HG02870 (cell line): ENCODE data around the gene TANGO2.

Source experiments
- ATAC-seq: cut with Tn5 transposase; IDR thresholded peaks from one replicate; pipeline ENCODE4 v1.9.1; 2021; ENCODE audit warnings: mild to moderate bottlenecking, moderate library complexity; ENCODE audit not compliant: unreplicated experiment

TANGO2 gene

DNA sequence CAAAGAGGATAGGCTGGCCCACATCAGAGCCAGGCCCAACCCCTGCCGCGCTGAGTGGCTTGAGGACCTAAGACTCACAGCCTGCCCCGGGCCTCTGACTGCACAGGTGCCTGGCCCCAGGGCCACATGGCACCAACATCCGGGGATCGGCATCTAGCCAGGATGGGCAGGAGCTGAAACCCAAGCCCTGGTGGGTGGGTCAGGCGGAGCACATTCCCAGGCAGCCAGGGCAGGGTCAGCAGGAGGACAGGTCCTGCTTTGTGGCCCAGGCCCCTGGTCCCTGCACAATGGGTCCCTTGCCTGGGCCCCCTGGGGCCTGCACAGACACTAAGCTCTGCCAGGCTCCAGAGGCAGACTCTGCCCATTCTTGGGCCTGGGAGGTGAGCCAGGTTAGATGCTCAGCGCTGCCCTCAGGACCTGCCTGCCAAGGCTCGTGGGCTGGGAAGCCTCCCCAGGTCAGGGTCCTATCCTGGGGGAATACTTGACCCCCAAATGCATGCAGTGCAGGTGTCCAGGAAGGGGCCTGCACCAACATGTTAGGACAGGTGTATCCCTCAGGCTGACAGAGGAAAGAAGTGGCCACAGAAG, 37.8 kb upstream of the TANGO2 start:
- ATAC-seq, result no peak

GRCh38 chr22:19983741-19984140, 37.2 kb upstream of the TANGO2 start:
- ATAC-seq, result no peak

- ATAC-seq, result no peak
Observed at GRCh38 chr22:19984201-19984753, 36.6 kb upstream of the TANGO2 start.

GRCh38 chr22:19984851-19985811, 35.8 kb upstream of the TANGO2 start:
- no peak for ATAC-seq

DNA sequence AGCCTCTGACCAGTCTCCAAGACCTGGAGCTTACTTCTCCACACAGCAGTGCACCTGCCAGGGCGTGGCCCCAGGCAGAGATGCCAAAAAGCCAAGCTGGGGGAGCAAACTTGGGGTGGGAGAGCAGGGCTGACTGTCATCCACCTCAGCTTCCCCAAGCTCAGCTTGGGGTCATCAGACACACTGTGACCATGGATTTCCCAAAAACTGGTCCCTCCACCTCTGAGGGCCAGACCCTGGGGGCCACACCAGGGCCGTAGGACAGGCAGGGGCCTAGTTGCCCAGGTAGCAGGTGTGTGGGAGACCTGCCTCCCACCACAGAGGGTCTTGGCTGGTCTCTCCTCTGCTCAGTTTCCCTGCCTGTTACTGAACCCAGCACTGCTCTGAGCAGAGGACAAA, 34.9 kb upstream of the TANGO2 start:
- no peak for ATAC-seq

- peak; percentile 42 for ATAC-seq
Observed at GRCh38 chr22:19986410-19987341, 34.2 kb upstream of the TANGO2 start.

GRCh38 chr22:19987394-19988306, 33.3 kb upstream of the TANGO2 start:
- ATAC-seq, result no peak

DNA sequence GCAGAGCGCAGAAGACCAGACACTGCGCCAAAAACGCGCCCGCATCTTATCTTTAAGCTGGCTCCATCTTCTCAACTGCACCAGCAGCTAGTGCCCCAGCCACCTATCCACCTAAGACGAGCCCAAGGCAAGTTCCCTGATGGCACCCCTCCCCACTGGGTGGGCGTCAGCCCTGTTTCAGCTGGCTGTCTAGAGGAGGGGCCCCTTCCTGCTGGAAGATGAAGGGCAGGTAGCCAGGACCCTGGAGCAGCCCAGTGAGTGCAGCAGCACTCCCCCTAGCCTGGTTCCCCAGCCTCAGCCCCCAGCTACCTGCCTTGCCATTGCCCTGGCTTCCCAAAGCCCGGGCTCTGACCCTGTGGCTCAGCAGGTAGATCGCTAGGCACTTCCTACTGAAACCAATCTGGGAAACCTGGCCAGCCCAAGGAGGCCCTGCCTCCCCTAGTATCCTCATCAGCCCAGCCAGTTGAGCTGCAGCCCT, 32.5 kb upstream of the TANGO2 start:
- ATAC-seq, result no peak

GRCh38 chr22:19988965-19989724, 31.8 kb upstream of the TANGO2 start:
- ATAC-seq, result no peak

DNA sequence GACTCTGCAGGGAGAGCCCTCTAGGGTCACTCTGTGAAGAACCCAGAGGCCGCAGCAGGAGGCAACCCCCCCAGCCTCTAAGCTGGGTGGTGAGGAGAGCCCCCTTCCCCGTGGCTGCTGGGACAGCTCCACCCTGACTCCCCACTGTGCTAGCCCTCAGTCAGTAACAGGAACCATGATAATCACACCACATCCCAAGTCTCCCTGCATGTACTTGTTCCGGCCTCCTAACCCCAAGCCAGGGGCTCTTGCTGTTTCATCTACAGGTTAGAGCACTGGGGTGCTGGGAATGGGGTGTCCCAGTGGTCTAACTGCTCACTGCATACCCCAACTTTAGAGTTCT, 31.2 kb upstream of the TANGO2 start:
- ATAC-seq, result no peak

GRCh38 chr22:19990188-19990587, 30.7 kb upstream of the TANGO2 start:
- no peak for ATAC-seq

DNA sequence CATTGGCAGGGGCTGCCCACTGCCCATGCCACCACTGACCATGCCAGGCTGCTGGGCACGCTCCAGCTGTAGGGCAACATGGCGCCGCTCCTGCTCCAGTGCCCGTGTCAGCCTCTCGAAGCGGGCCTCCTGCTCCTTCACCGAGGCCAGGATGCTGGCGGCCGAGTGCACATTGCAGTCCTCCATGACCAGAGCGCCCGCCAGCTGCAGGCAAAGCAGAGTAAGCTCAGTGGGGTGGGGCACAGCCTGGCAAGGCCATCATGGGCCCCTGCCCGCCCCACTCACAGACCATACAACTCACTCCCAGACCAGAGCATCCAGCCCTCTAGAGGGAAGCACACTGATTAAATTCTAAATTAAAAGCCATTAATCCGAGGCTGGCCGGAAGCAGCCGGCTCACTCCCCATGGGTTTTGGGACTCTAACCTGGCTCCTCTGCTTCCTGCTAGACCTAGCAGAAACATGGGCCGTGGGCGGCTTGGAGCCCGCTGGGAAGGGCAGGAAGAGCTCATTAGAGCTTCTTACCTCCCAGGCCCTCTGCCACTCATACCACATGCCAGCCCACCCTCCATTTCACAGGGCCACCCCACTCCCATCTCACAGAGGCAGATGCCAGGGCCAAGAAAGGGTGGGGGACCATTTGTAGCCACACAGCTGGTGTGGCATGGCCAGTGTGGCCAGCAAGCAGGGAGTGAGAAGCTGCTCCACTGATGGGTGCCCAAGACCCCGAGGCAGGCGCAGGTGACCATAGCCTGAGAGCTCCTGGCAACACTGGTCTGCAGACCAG, 30.1 kb upstream of the TANGO2 start:
- no peak for ATAC-seq

GRCh38 chr22:19991395-19991644, 29.6 kb upstream of the TANGO2 start:
- no peak for ATAC-seq

DNA sequence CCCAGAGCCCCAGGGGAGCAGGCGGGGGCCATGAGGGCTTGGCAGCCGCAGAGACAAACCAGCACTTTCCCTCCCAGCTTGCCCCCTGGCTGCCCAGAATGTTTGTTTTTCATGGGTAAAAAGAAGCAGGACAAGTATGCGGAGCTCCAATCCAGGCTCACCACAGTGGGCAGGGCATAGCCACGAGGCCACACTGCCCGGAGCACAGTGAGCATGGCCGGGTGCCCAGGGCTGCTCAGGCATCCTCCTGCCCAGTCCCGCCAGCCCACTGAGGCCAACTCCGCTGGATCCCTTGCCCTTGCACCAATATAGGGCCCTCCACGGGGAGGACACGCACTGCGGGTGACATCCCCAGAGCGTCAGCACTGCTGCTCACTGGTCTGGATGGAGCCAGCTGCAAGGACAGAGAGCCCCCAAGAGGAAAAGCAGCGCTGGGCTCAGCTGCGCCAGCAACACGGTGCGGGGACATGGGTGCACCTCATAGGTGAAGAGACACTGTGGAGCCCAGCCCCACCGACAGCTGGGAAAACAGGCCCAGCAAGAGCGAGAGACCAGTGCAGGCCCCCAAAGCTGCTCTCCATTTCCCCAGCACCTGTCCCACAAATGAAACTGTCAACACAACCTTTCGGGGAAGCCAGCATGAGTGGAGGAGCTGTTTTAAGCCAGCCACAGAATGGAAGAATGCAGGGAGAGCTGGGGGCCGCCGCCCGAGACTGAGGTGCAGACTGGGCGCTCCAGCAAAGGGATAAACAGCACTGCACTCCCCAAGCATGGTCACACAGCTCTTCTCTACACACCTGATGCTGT, 29.1 kb upstream of the TANGO2 start:
- no peak for ATAC-seq

DNA sequence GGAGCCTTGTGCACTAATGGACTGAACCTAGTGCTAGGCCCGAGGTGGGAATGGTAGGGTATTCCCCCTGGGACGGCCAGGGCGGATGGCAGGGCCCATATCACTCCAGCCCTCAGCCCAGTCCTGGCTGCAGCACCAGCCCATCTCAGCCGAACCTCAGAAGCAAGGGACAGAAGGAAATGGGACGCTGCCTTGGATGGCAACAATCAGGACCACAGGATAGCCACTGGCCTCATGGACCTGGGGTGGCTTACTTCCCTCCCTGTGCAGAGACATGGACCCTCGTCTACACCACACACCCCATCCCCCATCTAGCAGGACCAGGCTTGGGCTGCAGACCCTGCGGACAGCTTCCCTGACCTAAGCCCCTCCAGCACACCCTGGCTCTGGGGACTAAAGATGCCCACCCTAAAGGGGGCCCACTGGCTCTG, 28.4 kb upstream of the TANGO2 start:
- no peak for ATAC-seq

DNA sequence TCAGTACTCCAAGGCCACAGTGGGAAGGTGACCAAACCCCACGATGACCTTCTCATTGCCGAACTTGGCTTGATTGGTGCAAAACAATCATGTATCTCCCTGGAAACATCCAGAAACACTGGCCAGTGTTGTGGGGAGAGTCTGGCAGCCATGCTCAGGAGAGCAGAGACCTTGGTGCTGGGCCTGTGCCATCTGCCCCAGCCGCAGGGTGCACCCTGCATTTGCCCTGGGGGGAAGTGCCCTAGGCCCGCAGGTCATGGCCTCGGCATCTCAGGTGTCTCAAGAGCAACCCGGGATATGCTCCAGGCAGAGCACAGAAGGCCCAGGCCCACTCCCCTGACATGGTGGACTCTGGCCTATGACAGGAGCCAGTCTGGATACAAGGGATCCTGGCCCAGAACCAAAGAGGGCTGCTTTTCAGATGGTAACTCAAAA, 28.0 kb upstream of the TANGO2 start:
- ATAC-seq, result no peak

- no peak for ATAC-seq
Observed at GRCh38 chr22:19993926-19994325, 27.0 kb upstream of the TANGO2 start.
